NCI-H187 (cell line): ENCODE data around the gene AGR3.

Source experiments
- DNase-seq, 2 experiments: peaks; one replicate each; lab custom pipeline; 2025; lab: John Stamatoyannopoulos, UW

The AGR3 gene

DNA sequence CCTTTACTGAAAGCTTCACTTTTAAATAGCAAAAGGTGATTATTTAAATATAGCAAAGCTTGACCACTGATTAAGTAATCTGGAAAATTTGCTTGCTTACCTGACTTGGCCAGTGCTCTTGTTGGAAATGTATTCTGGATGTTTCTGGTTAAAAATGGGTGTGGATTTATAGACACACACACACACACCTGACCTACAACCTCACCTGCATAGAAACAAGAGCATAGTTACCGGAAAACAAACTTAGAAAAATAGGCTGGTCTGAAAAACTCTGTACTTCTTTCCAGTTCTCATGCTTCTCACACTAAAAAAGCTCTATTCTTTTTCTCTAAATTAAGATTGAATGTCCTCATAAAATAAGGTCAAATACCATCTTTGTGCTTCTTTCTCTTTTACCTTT lies at the start of gene AGR3:
AGR3 (minus strand) TSS at position 140 of the 400 bp plus-strand sequence. CDS start 3,365 bp downstream, outside the sequence.
- no peak for DNase-seq

DNA sequence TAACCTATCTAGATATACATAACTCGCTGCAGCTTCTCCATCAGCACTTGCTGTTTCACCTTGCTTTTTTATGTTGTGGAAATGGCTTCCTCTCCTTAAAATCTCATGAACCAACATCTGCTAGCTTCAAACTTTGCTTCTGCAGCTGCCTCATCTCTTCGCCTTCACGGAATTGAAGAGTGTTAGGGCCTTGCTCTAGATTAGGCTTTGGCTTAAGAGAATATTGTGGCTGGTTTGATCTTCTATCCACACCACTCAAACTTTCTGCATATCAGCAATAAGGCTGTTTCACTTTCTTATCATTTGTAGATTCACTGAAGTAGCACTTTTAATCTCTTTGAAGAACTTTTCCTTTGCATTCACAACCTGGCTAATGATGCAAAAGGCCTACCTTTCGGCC lies 49.2 kb upstream of the AGR3 start:
- no peak for DNase-seq

DNA sequence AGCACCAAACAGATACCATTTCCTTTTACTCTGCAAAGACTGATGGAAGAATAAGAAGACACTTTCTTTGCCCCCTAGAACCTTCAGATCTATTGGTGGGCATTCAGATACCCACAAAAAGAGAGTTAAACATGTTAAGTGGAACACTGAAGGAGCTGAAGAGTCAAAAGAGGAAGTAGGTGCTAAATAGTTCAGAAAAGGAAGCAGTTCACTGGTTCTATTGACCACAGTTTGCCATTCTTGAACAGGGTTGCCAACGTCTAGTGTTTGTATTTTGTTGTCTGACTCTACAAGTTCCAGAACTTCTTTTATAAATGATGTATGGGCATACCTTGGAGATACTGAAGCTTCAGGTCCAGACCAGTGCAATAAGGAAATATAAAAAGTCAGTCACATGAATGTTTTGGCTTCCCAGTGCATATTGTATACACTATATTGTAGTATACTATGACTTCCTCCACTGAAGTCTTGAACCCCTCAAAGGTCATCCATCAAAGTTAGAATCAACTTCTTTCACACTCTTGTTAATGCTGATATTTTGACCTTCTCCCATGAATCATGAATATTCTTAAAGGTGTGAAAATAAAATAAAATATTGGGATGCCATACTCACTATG lies 47.5 kb upstream of the AGR3 start:
- DNase-seq: no peak

DNA sequence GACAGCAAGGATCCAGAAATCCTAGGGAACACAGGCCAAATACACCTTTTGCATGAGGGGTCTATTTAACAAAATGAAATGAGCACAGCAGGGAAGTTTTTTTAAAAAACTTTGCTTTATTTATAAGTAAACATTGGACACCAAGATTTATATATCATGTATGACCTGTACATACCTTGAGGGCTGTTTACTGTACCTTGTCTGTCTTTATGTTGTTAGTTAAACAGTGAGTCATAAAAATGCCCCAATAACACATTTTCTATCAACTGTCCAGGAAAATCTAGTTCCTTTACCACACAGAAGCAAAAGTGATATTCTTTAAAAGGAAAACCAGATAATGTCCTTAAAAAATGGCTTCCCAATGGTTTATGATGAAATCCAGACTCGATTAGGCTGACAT lies 45.1 kb upstream of the AGR3 start:
- no peak for DNase-seq

DNA sequence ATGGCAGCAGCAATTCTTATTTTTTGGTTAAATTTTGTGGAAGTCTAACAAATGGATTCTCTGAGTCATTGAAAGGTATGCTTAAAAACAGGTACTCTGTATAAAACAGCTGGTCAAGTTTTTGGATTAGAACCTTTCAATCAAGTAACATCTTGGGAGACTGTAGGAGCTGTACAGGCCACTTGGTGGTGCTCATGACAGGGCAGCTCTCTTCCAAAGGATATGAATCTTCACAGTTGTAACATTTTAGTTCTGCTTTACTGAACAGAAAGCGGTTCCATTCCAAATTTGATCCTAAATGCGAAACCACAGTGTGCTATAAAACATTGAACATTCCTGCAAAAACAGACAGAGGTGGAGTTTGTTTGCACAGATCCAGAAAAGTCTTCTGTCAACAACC lies 44.5 kb upstream of the AGR3 start:
- no peak for DNase-seq

DNA sequence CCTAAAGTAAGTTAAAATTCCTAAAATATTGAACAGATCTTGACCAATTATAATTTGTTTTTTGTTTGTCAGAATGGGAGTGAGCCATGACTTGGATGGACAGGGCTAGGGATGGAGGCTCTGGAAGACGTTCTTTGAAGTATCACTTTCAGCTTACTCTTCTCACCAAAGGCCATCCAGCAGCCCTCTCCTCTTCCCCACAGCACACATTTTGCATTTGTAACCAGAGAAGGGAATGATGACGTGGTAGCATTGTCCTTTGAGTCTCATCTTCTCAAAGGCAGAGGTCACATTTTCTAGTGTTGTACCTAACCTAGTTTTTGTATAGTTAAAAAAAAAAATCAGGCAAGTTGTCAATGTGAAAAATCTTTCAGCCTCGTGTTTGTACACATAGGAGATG lies 43.8 kb upstream of the AGR3 start:
- no peak for DNase-seq

DNA sequence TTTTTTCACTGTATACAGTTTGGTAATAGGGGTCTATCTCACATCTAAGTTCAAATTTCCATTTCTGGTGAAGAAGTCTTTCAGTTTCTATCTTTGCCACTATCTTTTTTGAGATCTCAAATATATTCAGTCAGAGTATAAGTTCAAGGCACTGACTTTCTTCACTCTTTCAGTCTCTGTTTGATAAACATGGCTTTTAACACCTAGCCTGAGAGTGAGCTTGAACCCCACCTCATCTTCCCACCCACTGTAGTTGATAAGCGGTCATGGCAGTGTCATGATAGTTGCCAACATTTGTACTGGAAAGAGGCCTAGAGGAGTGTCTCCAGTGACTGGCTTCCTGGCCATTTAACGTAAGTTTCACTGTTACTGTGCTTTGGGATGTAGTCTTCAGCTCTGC lies 41.2 kb upstream of the AGR3 start:
- DNase-seq: no peak

DNA sequence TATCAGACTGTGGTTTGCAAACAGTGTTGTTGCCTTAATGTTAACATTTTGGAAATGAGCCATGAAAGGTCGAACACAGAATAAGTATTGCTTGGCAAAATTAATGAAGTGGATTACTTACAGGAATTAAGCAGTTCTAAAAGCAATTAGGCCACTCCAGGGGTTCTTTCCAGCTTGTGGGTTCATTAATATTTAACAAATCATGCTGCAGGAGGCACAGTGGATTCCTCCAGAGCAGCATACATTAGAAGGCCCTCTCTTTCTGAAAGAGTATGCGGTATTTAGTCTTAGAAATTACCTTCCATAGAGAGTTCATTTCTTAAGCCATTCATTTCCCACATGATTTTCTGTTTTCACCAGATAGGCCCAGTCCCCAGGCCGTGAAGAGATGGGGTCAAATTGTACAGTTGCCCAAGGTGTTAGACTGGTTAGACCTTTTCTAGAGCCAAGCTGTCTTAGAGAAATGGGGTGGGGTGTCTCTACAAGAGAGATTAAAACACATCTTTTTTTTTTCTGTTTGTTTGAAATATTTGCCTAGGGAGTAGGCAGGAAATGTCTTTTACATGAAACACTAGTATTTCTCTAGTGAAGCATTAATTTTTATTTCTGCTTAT lies 40.0 kb upstream of the AGR3 start:
- DNase-seq: no peak

DNA sequence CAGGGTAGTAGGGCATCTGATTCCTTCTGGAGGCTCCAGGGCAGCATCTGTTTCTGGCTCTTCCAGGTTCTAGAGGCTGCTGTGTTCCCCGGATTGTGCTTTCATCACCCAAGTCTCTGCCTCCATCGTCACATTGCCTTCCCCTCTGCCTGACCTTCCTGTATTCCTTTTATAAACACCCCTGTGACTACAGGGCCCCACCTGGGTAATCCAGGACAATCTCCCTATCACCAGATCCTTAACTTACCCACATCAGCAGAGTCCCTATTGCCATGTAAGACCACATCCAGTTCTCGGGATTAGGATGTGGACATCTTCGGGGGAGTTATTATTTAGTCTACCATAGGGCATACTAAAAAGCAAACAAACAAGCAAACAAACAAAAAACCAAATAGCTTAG lies 39.4 kb upstream of the AGR3 start:
- DNase-seq: no peak

DNA sequence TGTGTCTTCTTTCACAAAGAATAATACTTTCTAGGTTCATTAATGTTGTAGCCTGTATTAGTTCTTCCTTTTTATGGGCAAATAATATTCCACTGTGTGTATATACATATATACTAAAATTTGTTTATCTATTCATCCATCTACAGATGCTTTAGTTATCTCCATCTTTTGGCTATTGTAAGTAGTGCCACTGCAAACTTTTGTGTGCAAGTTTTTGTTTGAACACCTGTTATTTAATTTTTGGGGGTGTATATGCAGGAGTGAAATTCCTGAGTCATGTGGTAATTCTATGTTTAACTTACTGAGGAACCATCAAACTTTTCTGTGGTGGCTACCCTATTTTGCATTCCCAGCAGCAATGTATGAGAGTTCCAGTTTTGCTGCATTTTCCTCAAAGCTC lies 37.7 kb upstream of the AGR3 start:
- DNase-seq: no peak

DNA sequence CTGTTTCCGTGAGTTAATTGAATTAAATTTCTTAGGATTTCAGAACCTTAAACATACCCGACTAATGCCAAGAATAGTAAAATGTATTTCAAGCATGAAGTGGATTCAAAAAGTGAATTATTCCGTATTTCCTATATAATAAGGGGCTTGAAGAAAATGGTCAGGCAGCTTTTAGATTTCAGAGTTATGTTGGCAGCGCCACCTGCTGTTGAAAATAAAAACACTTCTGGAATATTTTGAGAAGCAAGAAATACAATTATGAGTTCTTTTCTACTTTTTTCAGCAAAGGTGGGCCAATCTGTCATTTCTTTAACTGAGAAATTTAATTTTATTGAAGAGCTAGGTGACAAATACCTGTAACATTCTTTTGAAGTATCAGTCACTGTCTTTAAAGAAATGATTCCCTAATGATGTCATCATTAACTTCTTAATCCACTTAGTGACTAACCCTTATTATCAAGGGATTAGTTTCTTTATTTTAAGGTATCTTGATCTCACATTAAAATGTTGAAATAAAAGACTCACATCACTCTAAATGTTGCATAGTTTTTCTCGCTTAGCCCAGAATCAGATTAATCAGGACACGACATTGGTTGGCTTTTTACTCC lies 36.6 kb upstream of the AGR3 start:
- no peak for DNase-seq

DNA sequence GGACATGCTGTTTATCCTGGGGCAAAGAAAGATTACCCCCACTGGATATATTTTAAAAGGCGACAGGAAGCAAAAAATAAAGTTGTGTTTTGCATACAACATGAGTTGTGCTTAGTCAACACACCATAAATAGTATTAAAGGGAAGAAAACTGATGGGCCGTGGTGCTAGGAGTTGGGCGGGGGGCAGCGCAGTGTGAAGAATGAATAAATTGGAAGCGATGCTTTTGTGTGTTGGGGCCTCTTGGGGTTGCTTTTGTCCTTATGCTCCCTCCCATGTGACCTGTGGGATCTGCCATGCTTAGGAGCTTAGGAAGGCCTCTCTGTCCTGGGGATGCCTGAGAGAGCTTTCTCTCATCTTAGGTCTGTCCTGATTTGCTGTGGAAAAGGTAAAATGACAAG lies 35.0 kb upstream of the AGR3 start:
- no peak for DNase-seq

DNA sequence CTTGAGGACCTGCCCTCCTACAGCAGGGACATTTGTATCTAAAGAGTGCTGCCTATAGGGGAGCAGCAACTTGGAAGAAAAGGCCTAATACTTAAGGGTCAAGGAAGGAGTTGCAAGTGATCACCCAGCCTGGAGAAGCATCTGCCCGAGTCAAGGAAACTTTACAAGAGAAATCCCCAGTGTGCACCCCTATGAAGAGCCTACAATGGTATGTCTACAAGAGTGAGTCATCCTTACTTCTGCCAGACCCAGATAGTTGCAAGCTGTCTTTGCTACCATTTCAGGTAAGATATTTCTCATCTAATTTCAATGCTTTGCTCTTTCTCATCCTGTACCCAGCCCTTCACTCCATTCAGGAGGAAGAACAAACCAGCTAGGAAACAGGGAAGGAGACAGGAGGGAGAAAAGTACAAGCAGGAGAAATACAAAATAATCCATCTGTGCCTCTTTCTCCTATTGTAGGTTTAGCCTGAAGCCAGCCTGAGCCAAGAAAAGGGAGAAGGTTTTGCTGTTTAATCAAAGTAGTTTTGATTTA lies 34.4 kb upstream of the AGR3 start:
- no peak for DNase-seq

DNA sequence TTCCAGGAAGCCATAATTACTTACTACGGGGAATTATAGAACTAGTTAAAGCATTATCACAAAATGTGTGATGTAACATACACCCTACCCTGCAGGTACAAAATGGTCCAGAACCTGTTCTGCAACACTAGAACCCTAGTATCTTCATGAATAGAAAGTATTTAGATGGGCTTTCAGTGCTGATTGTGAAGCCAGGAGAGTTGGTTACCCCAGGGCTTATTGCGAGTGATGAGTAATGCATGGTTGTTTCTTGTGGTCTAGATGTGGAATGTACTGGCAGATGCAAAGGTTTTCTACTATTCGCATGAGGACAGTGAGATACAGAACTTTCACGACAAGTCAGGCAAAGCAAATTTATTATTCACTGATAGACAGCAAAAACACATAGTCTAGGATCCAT lies 33.6 kb upstream of the AGR3 start:
- DNase-seq: no peak

DNA sequence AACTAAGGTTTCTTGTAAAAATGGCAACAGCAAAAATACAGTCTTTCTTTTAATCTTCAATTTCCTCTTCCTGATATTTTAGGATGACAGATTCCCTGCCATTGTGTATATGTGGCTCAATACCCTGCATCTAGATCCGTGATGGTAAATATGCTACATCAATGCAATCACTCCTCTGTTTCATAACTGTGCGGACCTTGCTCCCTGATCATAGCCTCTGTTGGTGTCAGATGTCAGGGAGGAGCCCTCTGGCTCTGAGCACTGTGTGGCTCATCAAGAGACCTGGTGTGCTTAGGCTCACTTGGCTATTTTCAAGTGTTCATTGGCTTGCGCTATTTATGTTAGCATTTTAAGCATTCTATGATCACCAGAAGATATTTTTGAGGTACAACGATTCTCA lies 33.0 kb upstream of the AGR3 start:
- no peak for DNase-seq

DNA sequence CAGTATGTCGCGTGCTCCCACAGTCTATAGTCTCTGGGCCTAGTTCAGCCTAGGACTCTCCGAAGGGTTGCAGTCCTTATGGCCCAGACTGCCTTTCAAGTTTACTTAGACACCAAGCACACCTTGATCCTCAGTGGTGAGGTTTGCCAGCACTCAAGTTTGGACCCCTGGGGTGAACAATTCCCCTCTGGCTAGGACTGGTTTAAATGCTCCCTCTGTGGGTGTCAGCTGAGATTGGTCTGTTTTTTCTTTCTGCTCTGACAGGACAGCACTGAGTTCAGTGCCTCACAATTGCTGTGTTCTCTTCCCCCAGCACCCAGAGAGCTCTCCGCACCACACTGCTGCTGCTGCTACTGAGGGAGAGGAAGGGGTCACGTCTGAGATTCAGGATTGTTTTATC lies 31.9 kb upstream of the AGR3 start:
- no peak for DNase-seq

DNA sequence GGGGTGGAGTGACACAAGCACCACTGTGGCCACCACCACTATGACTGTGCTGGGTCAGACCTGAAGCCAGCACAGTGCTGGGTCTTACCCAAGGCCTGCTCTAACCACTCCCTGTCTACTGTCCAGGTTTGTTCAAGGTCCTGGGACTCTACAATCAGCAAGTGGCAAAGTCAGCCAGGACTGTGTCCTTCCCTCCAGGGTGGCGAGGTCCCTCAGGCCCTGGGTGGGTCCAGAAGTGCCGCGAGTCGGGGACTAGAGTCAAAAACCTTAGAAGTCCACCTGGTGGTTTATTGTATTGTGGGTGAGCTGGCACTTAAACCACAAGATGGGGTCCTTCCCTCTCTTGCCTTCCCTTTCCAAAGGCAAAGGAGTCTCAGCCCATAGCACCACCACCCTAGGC lies 30.8 kb upstream of the AGR3 start:
- no peak for DNase-seq

DNA sequence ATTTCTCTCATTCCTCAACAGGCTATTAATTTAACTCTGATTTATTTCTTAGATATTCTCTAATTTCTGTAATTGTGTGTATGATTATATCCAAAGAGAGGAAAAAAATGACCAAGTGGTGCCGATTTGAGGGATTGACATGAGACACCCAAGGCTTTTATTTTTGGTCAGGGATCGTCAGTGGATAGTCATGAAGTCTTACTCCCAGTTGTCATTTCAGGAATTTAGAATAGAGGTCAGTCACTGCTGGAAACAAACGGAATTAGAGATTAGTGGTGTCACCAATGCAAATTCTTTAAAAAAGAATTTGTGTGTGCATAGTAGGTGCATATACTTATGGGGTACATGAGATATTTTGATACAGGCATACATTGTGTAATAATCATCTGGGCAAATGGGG lies 26.8 kb upstream of the AGR3 start:
- DNase-seq: no peak

DNA sequence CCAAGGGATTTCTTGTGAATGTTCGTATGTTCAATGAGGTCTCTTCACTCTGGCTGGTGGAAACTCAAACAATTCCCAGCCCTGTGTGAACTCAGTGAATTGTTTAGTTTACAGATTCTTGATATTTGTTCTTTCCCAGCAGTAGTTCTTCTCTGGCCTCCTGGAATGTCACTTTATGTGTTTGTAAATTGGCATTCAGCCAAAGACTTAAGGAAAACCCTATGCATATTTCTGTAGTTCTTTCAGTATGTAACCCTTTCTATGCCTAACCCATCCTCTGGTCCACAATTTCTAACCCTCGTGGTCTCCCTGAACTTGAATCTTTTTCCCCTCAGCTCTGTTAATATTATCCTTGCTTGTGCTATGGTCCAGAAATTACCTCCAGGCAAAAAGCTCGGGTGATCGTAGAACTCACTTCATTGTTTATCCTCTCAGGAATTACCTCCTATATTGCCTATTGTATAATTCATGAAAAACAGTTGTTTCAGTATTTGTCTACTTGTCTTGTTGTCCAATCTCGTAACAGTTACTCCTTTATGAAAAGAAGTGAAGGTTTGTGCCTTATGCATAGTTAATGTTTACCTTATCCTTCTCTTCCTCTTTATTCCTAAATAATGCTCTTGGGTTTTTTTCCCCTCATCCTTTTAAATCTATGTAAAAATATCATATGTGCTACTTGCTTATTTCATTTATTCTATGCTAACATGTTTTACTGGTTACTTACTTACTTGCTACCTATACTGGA lies 23.7 kb upstream of the AGR3 start:
- no peak for DNase-seq

DNA sequence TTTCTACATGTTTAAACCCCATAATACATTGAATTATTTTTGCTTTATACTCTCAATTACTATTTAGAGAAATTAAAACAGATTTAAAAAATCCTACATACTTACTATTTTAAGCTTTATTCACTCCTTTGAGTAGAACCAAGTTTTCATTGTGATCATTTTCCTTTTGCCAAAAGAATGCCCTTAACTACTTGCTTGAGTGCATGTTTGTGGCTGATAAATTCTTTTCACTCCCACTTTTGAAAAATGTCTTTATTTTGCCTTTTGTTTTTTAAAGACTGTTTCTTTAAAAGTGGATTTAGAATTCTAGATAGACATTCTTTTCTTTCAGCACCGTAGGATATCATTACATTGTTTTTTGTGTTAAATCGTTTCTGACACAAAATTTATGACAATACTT lies 22.3 kb upstream of the AGR3 start:
- no peak for DNase-seq

DNA sequence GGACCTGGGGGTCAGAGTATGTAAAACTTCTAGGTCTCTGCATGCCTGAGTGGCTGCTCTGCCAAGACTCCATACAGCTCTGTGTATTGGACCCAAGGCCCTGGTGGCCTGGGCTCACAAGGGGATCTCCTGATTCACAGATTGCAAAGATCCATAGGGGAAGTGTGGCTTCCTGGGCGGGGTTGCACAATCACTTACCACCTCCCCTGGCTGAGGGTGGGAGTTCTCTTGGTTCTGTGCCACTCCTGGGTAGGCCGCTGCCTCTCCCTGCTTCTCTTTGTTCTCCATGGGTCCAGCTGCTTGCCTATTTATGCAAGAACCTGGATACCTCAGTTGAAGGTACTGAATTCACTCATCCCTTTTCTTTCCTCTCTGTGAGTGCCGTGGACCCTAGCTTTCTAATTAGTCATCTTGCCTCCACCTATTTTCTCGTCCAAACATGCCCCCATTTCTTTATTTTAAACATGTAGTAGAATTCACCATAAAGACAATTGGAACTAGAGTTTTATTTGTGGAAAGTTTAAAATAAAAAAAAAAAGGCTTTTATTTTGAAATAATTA lies 18.5 kb upstream of the AGR3 start:
- no peak for DNase-seq

DNA sequence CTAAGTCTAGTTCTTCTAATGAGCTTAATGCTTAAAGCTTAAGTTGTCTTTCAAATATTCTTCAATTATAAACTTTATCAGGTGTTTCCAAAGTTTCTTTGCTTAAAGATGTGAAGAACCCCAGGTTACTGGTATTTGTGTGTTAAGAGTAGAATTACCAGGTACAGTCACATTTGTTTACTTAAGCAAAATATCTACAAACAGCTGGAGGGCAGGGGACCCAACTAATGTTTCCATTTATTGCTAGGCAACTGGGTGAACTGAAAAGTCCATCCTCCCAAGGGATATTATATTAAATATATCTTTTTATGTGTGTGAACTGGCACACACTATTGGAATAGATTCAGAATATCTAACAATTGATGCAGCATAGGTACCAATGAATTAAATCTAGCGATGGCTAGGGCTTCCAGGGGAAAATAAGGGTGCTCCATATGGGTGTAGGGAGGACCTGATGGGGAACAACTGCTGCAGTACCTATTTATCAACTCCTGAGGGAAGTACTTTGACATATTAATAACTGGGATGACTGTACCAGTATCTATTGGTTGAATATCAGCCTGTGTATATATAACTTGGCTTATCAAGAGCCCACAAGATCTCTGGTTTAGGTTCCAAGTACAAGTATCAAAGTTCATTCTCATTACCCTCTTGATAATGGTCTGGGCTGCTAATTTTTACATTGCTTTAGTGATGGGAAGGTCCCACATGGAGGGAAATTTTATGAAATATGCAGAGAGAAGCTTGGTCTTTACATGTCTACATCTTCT lies 10.3 kb upstream of the AGR3 start:
- DNase-seq: no peak
